ENCODE data around the gene OXTR.
A peak's percentile ranks its signal among the peaks of the same experiment; 100 is the strongest.
"Not testable (repeated sequence)": the region's sequence is repeated elsewhere in the genome, so short reads cannot be mapped to it uniquely, and the experiment has no call there.

OXTR gene

GRCh38 chr3:8739757-8740504 is 29.5 kb downstream of the OXTR start:
- DNase-seq = no peak

DNA sequence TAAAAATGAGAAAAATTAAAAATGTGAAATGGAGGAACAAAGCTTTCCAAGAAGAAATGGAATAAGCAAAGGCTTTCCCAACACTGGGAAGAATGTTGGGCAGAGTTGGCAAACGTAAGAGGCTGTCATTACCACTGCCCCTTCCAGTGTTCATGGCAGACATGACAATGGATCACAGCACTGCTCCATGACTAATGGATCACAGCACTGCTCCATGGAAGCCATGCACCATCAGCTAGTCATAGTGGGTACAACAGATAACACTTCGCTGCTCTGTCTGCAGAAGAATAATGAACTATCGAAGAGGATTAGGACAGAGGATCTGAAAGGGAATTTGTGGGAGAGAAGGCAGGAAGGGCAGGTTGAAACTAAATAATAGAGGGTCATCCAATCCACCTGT is 30.8 kb downstream of the OXTR start:
- no peak for DNase-seq

DNA sequence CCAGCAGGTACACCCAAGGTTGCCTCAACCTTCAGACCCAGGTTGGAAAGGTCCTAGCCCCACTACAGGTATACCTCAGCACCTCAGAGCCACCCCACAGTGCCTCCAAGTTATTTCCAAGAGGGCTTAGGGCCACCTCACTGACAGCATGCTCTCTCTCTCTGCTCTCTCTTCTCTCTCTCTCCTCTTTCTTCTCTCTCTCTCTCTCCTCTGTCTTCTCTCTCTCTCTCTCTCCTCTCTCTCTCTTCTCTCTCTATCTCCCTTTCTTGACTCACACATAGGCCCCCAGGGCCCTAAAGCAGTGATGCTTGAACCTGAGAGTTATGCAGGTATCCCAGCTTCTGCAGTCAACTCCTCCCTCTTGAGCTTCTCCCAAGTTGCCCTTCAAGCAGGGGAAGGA is 31.6 kb downstream of the OXTR start:
- no peak for DNase-seq

DNA sequence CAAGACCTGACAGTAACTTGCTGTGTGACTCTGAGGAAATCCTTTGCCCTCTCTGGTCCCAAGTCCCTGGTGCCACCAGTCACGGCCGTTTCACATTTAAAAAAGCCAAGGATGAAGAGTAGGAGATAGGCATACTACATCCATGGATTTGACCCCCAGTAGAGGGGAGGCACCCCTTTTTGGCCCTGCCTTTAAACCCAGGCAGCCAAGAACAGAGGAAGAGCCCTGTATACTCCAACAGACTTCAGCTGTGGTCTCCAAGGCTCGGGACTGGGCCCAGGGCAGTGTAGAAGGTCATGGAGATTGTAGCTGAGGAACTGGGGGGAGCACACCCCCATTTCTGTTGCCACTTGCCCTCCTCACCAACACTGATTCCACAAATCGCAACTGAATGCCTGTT is 32.1 kb downstream of the OXTR start:
- no peak for DNase-seq

- DNase-seq = no peak
Observed at GRCh38 chr3:8736436-8736835, 33.0 kb downstream of the OXTR start.

DNA sequence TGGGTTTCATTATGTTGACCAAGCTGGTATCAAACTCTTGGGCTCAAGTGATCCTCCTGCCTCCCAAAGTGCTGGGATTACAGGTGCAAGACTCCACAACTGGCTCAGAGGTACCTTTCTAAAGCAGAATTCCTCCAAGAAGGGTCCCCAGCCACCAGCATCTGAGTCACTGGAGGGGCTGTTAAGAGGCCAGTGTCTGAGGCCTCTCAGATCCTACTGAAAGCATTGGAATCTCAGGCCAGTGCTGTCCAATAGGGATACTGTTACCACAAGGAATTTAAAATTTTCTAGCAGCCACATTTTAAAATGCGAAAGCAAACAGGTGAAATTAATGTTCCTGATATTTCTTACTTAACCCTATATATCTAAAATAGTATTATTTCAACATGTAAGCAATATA is 34.5 kb downstream of the OXTR start:
- DNase-seq = no peak

DNA sequence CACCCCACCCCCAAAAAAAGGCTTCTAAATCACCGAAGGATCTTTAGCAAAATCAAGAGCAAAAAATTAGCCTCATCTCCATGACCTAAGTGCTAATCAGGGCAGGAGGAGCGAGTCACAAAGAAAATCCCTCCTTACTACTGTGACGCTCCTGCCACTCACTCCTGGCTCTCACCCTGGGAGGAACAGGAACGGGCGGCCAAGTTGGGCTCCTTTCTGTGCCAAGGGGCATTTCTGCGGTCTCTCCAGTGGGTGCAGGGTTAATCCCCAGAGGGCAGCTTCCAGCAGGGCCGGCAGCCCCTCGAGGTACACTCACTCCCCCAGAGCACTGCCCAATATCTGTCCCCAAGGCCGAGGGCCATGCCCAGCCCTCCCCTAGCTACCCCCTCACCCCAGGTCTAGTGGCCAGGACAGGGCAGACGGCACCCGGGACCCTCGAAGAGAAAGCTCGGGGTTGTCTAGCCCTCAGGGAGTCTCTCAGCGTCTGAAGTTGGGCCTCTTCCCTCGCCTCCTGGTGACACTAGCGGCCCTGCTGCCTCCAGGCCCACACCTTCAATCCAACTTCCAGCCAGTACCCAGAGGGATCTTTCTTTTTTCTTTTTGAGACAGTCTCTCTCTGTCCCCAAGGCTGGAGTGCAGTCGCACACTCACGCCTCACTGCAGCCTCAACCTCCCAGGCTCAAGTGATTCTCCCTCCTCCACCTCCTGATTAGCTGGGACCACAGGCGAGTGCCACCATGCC is 35.1 kb downstream of the OXTR start:
- DNase-seq = no peak

DNA sequence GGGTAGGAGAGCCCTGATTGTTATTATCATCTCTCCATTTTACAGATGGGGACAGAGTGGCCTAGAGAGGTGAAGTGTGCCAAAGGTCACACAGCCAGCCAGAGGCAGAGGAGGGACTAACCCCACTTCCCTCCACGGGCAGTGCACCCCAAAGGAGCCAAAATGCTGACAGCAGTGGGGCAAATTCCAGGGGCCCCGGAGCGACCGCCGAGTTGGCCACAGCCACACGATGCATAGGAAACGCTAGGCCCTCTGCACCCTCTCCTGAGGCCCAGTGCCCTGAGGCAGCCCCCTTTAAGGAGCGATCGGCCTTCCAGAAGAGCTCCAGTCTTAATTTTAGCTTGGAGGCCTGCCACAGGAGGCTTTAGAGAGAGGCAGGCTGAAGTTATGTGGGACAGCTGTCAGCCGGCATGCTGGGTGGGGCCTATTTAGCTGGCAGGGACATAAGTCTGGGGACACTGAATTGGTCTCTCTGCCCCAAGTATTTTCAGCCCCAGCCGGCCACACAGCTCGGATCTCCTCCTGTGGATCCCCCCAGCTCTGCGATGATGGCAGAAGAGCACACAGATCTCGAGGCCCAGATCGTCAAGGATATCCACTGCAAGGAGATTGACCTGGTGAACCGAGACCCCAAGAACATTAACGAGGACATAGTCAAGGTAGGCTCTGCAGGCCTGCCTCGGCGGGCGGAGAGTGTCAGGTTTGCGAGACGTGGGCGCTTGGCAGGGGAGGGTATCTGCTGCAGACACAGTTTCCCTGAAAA is 35.9 kb downstream of the OXTR start, which contains the start of gene CAV3:
CAV3 (plus strand) TSS at position 471 of the 763 bp plus-strand sequence; CDS start at position 546, 75 bp downstream.
- DNase-seq = no peak

DNA sequence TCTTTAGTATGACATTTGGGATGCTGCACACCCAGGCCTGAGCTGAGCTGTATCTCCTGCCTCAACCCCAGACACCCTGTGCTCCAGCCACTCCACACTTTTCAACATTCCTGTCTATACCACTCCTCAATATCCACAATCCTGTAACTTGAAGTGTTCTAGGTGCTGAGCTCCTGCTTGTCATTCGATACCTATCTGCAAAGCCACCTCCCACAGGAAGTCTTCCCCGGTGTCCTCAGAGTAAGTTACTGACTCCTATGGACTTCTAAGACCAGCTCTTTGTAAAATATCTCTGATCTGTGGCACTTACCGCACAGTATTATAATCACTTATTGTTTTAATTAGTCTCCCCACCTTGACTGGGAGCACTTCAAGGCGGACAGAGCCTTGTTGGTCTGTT is 37.0 kb downstream of the OXTR start:
- no peak for DNase-seq

- DNase-seq = no peak
Observed at GRCh38 chr3:8730656-8731055, 38.8 kb downstream of the OXTR start.

DNA sequence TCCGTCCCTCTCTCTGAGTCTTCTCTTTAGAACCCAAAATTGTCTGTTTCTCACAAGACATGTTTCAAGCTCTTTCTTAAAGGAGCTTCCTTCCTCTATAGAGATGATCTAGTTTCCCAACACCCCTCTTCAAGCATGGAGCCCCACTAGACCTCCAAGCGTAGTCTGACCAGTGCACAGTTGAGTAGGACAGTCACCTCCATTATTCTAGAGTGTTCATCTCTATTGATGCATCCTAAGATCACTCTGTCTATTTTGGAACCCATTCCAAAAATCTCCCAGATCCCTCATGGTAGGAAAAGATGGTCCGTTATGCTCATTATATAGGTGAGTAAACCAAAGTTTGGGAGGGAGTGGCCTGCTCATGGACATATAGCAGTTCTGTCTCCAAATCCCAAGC is 39.9 kb downstream of the OXTR start:
- DNase-seq = no peak

GRCh38 chr3:8727605-8728512 is 41.6 kb downstream of the OXTR start:
- peak; percentile 20 for DNase-seq

DNA sequence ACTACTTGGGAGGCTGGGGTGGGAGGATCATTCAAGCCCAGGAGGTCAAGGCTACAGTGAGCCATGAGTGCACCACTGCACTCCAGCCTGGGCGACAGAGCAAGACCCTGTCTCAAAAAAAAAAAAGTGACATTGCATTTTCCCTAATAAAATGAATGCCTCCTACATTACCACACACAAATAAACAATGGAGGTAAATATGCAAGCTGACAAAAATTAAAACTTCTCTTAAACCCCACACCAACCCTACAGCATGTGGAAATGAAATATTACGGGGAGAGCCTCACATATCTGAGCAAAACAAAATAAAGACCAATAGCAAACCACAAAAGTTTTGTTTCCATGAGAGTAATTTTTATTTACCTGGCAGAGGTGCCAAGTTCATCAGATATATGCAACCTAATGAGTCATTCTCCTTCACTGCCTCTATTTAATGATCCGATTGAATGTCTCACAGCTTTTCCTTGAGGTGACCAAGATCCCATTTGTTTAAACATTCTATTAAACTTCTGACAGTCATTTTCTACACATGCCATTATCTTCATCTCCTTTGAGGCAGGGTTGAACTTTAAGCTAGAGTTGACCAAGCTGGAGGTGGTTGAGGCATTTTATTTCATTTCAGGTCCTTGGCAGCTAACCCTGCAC is 45.2 kb downstream of the OXTR start:
- DNase-seq = no peak

GRCh38 chr3:8723612-8724011 is 45.8 kb downstream of the OXTR start:
- no peak for DNase-seq

DNA sequence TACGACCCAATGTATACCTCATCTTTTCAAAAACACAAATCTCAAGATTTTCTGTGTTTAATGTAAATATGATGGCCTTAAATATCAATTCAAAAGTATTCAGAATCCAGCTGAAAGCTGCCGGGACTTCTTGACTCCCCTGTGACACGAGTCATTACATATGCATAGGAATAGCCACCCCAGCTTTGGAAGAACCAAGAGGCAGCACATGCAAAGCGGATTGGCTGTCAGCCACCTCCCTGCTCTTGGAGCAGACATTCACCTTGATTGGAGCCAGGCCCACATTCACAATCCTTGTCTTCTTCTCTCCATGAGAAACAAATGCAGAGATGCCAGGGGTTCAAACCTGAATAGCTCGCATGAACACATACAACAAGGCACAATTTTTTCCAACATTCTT is 46.6 kb downstream of the OXTR start:
- DNase-seq = no peak

- not testable (repeated sequence) for DNase-seq
Observed at GRCh38 chr3:8715757-8716156, 53.7 kb downstream of the OXTR start.

GRCh38 chr3:8713901-8714759 is 55.3 kb downstream of the OXTR start:
- DNase-seq = no peak

DNA sequence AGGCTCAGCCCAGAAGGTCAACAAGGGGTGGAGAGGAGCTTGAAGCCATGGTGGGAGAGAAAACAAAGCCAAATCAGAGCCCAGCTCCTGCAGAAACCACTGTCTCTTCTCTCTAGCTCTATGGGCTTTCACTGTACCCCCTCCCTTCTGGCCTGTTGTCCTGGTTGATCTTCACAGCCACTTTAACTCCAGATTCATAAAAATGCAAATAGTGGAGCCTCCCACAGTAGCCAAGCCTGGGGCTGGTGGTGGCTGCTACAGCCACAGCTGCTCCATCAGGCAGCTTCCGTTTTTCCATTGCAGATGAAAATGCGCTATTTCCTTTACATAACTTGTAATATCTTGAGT is 56.5 kb downstream of the OXTR start:
- no peak for DNase-seq

- DNase-seq = peak; percentile 5
Observed at GRCh38 chr3:8712045-8712907, 57.1 kb downstream of the OXTR start.

All from NCI-H1092 treated with DMSO at 0.1 percent for 48 hours (cell line).